NCI-H2107 (cell line): ENCODE data around the gene SUN1.

Experiments
- DNase-seq: peaks from one replicate; lab custom pipeline; 2025; lab: John Stamatoyannopoulos, UW

Gene SUN1

GRCh38 chr7:892648-893593 is 60.6 kb downstream of the SUN1 start:
- no peak for DNase-seq

DNA sequence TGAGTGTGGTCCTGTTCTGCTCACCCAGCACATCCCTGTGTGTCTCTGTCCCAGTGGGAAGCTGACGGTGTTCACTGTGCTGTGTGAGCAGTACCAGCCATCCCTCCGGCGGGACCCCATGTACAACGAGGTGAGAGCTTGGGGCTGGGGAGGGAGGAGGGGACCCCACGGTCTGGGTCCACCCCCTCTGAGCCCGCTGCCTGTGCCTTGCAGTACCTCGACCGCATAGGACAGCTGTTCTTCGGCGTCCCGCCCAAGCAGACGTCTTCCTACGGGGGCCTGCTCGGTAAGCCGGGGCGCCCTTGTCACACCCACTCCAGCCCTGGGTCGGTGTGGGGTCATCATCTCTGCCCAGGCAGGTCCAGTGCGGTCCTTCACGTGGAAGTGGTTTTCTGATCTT is 61.4 kb downstream of the SUN1 start:
- DNase-seq = no peak

DNA sequence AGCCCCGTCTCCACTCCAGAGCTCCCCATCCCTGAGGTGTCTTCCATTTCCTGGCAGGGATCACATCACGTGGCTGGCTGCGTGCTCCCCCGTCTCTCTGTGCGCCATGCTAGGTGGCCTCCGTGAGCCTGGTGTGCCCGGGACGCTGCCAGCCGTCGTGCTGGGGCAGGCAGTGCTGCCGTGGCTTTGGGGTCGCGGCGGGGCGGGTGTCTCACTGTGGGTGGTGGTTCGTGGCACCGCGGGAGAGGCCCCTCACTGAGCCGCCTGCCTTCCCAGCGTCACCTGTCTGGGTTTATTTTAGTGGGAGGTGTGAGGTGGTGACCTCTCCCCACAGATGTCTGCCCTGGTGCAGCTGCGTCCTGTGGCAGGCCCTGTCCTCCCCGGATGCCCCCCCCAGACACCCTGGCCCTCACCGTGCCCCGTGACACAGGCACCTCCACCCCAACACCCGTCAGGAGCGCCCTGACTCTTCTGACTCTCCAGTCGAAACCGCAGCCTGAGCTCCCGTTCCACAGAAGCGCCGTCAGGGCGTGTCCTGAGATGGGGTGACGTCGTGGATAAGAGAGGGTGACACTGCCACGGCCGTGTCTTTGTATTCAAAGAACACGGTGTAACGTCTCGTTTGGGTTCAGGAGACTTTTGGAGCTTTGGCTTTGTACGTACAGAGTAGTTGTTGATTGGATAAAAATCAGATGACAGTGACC is 62.0 kb downstream of the SUN1 start:
- no peak for DNase-seq

DNA sequence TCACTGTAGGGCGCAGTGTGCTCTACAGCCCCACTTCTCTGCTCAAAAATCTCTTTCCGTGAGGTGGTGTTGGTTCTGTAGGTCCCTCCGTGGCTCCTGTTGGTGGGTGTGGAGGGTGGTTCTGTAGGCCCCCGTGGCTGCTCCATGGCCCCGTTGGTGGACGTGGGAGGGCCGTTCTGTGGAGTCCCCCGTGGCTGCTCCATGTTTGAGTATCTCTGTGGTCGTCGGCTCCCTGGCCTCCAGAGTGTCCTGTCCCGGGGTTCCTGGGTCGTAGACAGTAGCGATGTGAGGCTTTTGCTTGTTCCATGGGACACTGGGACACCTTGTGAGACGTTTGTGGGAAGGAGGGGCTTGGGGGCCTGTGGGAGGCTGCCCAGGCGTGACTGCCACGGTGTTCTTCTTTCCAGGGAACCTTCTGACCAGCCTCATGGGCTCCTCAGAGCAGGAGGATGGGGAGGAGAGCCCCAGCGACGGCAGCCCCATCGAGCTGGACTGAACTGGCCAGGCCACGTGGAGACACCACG is 62.7 kb downstream of the SUN1 start:
- DNase-seq = no peak

- DNase-seq = no peak
Observed at GRCh38 chr7:895451-896052, 63.3 kb downstream of the SUN1 start.

GRCh38 chr7:896346-897075 is 64.2 kb downstream of the SUN1 start:
- DNase-seq = no peak

DNA sequence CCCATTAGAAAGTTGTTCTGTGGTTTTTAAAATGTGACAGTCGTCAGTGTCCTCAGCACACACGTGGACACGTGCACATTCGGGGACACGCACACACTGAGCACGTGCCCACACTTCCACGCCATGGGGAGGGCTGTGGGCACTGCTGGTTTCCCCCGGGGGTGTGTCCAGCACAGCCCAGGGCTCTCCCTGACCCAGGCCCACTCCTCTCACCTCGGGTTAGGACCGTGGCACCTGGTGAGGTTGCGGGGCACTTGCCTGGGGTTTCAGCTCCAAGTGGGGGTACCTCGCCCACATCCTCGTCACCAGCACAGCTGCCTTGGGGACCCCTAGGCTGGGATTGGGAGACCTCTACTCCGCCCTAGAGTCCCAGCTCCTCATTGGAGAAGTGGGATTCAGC is 64.8 kb downstream of the SUN1 start:
- DNase-seq = no peak

DNA sequence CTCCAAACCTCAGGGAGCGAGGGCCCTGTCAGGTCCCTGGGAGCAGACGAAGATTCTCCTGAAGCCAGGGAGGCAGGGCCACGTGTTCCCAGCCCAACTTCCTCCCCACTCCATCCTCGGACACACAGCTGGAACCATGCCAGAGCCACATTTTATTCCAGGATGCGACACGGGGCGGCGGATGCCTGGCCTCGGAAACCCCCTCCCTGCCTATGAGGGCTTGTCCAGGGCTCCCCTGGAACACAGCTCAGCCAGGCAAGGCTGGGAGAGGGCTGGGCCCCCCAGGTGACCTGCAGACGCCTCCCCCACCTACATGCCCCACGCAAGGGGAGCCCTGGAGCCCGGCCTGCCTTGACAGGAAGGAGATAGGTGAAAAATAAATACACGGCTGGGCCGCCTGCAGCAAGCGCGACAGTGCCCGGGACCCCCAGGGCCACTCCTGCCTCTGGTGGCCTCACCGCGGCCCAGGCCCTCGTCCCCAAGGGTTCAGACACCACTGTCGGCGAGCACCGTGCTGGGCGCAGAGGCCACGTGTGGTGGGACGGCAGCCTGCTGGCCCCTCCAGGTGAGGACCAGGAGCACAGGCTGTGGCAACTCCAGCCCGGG is 65.6 kb downstream of the SUN1 start:
- DNase-seq = no peak

DNA sequence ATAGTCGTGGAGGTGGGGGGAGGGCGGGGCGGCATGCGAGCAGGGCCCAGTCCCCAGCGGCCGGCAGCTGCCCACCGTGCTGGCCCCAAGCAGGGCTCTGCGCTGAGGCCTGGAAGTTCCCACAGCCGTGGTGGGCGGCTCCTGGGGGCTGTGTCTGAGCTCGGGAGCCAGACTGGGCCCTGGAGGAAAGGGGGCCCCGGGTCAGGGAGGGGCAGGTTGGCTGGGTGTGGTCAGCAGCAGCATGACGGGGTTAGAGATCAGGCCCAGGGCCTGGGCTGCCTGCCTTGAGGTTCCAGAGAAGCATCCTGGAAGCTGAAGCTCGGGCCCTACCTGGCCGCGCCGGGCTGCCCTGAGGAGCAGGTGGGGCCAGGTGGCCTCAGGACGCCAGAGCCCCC is 66.2 kb downstream of the SUN1 start:
- no peak for DNase-seq

GRCh38 chr7:898855-899681 is 66.8 kb downstream of the SUN1 start:
- DNase-seq = no peak

DNA sequence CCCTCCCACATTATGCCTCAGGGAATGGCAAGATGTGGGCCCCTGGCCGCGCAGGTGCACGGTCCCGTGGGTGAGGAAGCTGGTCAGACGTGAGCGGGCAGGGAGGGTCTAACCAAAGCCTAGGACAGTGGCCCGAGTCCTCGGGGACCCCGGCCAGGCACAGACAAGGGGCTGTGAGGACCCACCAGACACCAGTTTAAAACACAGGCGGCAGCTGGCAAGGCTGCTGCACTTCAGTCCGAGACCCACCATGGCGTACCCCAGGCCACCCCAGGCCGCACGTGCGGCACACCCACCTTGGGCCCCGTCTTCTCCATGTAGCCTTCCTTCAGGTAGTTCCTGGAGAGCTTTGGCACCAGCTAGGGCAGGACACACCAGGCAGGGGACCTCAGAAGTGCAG is 67.5 kb downstream of the SUN1 start:
- DNase-seq = no peak

GRCh38 chr7:900331-901040 is 68.2 kb downstream of the SUN1 start:
- DNase-seq = no peak

DNA sequence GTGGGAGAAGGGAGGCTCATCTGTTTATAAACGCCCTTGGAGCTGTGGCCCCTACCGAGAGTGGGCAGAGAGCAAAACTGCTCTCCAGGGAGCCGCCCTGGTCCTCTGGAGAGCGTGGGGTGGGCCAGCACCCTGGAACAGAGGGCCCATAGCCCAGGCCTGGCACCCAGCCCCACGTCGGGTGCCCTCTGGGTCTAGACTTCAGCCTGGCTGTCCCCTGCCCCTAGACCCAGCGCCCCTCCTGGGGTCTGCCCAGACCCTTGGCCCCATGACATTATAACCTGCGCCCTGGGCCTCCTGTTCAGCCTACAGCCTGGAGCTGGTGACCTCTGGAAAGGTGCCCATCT is 68.7 kb downstream of the SUN1 start:
- no peak for DNase-seq

DNA sequence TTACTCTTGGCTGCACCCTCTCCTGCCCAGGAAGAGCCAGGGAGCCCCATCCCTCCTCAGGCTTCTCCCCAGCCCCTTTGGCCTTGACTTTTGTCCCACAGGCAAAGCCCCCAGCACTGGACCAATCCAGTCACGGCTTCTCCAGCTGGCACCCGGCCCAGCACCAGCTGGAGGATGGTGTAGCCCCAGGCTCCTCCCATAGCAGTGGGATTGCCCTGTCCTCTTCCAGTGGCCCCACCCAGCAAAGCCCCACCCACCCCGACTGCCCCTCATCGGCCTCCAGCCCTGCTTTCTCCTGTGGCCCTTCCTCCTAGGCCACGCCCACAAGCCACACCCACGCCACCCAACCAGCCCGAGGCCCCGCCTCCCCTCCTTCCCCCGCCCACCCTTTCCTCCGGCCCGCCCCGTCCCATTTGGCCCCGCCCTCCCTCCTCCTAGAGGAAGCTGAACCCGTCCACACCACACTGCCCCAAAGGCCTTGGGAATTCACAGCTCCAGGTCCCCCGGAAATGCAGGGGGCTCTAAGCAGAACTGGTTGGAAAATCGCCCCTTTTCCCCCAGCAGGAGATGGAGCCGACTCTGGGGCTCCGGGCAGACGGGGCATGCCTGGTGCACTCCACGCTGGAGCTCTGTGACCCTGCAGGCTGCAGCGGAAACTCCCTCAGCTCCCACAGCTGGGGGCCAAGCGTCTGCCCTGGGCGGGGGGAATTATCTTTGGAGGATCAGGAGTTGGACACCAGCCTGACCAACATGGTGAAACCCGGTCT is 69.3 kb downstream of the SUN1 start:
- DNase-seq = no peak

DNA sequence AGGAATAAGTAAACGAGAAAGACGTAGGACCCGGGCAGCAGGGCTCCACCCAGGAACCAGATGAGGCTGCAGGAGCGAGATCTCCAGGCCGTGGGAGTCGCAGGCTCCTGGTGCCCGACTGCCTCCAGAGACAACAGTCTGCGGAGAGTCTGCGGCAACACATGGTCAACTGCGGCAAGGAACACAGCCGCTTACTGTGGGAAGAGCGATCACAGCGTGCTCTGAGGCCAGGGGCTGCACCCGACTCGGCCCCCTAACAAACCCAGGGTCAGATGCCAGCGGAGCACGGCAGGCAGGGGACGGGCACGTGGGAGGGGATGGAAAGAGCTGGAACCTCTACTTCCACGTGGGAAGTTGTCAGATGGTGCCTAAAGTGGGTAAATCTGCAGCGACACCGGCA is 70.7 kb downstream of the SUN1 start:
- no peak for DNase-seq

- DNase-seq = no peak
Observed at GRCh38 chr7:903921-904755, 71.9 kb downstream of the SUN1 start.

GRCh38 chr7:904847-905246 is 72.6 kb downstream of the SUN1 start:
- no peak for DNase-seq

GRCh38 chr7:906776-907157 is 74.5 kb downstream of the SUN1 start:
- DNase-seq = no peak
